Muscle of arm (tissue), 12 donors: ENCODE data around the gene HLF. TPM values are rescaled to one million over a fixed set of nuclear protein-coding genes. Genes with fewer than 3 reads are reported as not detected.
A peak's percentile ranks its signal among the peaks of the same experiment; 100 is the strongest.

ENCODE experiments used
- DNase-seq: peaks from one replicate; pipeline ENCODE4 v3.0.0-alpha.2; 2013
- polyA plus RNA-seq, 12 donors: library from polyadenylated mRNA; unstranded; fragments of 120-200 nt; gene quantifications; one replicate each; pipeline ENCODE4 v1.2.1, GENCODE V29; 2013; ENCODE audit not compliant: insufficient read length in 12 of 12

The HLF gene
- polyA plus RNA-seq, 12 donors = 3.4 to 16.3 (median 5.9) TPM; not detected in 1

DNA sequence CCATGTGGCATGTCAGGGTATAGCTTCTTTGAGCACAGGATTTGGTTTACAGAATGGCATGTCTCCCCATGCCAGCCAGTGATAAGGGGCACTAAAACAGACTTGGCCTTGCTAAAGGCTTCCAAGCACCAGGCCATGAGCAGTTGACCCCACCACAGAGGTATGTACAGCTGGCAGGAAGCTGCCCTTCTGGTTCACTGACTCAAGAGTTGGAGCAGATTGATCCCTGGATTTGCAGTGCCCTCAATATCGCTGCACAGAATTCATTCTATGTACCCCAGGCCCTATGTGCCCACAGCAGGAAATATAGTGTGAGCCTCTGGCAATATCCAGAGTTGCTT lies 24.3 kb downstream of the HLF start:
- no peak for DNase-seq

- no peak for DNase-seq
Measured at GRCh38 chr17:55289978-55290377, 25.2 kb downstream of the HLF start.

DNA sequence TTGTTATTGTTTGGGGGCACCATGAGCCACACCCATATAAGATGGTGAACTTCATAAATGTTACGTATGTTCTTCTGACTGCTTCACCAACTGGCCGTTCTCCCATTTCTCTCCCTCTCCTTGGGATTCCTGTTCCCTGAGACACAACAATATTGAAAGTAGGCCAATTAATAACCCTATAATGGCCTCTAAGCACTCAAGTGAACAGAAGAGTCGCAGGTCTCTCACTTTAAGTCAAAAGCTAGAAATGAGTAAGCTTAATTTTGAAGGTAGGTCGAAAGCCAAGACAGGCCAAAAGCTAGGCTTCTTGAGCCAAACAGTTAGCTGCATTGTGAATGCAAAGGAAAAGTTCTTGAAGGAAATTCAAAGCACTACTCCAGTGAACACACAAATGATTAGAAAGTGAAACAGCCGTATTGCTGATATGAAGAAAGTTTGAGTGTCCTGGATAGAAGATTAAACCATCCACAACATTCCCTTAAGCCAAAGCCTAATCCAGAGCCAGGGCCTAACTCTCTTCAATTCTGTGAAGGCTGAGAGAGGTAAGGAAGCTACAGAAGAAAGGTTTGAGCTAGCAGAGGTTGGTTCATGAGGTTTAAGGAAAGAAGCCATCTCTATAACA lies 25.8 kb downstream of the HLF start:
- no peak for DNase-seq

- DNase-seq = no peak
Measured at GRCh38 chr17:55291114-55291507, 26.4 kb downstream of the HLF start.

GRCh38 chr17:55292094-55292493 lies 27.3 kb downstream of the HLF start:
- DNase-seq = no peak

GRCh38 chr17:55294042-55294751 lies 29.4 kb downstream of the HLF start:
- DNase-seq = no peak

- peak; percentile 56 for DNase-seq
Measured at GRCh38 chr17:55295411-55296170, 30.8 kb downstream of the HLF start.

DNA sequence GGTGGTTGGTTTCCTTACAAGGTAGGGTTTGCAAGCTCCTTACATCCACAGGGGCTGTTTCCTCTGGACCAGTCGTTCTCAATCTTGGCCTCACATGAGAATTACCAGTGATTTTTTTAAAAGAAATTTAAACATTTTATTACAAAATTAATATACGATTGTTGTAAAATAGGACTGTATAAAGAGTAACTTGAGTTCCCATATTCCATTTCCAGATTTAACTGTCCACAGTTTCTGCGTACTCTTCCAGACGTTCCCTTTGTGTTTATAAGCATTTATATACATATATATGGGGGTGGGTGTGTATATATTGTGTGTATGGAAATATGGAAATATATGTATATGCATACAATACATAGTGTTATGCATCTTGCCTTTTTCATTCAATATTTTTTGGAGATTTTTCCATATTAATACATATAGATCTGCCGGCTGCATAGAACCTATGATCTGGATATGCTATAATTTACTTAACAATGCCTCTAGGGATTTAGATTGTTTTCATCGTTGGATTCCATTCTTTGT lies 31.5 kb downstream of the HLF start:
- DNase-seq = no peak

GRCh38 chr17:55296699-55297098 lies 31.9 kb downstream of the HLF start:
- no peak for DNase-seq

DNA sequence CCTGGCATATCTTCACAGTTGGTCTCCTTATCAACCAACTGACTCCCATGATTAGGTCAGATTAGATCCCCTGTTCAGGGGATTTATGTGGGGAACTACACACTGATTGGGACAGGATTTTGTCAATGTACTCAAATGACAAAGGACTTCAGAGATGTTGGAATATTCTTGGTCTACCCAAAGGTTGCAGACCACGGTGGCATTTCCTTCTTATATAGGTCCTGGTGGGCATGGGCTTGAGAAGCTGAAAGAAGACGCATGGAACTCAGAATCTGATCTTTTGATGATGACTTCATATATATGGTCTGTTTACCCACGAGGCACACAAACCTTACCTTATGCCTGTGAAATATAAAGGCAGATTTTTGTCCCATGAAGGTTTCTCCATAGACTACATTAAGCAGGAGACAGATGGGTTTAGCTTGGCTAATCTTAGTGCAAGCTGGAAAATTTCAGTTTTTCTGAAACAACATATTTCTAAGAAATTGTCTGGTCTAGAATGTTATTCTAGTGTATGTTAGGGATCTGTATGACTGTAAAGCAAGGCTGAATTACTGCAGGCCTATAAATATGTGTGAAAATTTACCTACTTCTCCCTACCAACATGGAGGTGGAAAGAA lies 33.5 kb downstream of the HLF start:
- no peak for DNase-seq

DNA sequence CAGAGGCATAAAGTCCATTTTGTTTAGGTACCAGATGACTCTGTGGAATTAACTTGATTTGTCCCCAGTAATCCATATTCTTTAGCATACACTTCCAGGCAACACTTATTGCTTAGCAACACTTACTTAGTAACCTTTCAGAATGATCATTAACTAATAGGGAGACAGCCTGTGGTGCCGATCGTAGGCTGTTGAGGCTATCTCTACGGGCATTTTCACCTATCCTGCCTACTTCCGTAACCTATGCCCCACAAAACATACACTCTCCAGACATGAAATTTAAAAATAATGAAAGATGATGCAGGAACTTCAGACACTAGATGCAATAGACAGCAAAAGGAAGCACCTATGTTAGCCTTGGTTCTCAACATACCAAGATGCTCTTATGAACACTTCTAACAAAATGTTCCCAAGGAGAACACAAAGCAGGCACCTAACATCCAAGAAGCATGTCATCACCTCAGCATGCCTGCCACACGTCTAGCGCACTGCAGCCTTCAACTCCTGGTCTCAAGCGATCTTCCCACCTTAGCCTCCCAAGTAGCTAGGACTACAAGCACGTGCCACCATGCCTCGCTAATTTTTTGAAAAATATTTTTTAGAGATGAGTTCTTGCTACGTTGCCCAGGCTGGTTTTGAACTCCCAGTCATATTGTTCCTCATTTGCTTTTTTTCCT lies 34.5 kb downstream of the HLF start:
- DNase-seq = no peak

GRCh38 chr17:55299890-55300289 lies 35.1 kb downstream of the HLF start:
- DNase-seq = no peak

DNA sequence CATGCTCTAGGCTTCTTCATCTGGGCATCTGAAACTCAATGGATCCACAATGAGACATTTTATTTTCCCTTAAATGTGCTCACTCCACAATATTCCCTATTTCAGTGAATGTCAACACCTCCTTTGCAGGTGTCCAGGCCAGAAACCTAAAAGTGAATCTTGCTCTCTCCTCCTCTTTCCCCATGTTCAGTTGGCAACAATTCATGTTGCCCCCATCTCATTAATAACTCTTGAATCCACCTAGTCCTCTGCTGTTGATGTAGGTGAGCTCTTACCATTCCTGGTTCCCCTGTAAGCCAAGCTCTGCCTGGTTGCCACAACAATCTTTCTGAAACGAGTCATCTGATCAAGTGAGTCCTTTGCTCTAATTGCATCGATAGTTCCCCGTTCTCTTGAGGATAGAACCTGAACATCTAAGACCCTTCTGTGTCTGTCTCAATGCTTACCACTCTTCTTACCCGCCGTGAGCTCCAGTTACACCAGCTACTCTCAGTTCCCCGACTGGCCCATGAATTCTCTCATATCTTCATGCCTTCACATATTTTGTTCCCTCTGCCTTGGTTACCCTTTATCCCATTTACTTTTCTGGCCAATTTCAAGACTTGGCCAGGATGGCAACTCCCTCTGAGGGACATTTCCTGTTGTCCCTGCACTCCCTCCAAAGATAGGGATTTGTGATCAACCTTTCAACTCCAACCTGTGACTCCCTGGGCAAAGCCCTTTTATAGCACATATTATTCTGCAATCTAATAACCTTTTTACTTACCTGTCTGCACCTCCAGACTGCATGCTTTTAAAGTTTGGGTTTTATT lies 35.9 kb downstream of the HLF start:
- no peak for DNase-seq

DNA sequence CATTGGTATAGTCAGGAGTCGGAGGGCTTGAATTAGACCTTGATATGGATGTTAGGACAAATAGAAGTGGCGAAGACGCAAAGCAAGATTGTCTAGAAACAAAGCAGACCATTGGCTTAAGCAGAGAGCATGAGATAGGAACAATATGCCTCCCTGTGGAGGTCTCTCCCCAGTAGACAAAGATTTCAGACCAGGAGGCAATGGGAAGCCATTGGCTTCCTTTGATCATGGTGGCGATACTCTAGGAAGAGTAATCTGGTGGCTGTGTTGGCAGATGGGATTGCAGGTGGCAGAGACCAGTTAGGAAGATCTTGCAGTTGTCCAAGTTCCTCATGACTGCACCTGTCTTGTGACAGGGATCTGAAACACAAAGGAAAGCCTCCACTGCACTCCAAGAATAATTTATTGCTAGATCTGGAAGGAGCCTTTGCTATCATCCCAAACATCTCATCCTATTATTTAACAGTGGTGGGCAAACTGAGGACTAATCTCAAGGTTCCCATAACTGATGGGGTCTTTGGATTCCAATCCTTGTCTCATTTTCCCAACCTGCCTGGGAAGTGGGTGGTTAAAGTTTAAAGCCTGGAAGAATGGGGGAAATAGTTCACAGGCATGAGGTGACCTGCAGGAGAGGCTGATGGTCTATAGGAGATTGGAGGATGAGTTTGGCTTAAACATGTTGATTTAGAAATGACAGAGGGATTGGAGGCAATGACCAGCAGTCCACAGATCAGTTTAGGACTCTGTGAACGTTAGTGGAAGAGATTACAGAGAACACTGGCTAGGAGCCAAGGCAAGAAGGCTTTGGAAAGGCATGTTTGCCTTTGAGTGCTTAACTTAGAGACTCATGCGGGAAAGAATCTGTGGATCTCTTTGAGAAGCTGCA lies 37.0 kb downstream of the HLF start:
- DNase-seq = no peak

DNA sequence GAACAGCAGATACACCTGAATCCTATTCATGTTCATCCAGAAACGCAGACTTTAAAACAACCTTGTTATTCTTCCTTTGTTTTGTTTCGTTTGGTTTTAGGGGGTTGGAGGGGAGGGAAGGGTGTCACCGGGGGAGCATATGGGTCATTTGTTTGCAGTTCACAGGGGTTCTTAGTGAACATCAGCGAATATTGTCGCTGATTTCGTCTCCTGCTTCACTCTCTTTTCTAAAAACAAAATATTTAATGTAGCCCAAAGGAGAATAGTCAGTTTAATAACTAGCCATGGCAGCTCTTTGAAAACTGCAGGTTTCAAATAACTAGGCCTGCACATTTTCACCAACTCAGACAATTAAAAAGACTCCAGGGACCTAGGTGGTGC lies 37.6 kb downstream of the HLF start:
- DNase-seq = no peak

- DNase-seq = no peak
Measured at GRCh38 chr17:55303008-55303493, 38.3 kb downstream of the HLF start.

DNA sequence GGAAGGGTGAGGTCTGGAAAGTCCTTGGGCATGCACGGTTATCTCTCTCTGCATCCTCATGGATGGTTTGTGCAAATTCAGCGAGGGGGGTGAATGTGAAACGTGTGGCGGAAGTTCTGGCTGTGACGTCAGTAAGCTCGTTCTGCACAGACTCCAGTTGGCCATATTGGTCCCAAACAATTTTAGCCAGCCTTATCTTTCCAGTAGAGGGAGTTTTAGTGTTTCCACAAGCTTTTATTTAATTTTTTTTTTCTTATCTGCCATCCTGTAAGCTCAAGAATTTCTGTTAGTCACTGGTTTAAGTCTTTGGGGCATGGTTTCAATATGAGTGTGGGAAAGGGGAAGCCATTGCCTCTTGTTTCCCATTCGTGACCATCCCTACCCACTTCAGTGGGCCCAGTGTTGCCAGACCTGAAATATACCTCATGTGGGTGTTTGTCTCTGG lies 39.0 kb downstream of the HLF start:
- no peak for DNase-seq

- DNase-seq = no peak
Measured at GRCh38 chr17:55304171-55304859, 39.6 kb downstream of the HLF start.
